Smooth muscle cell of the umbilical artery (primary cell): ENCODE results near the gene SHISA4. TPM values are rescaled to one million over a fixed set of nuclear protein-coding genes. Genes with fewer than 3 reads are reported as not detected.

ENCODE experiments used
- total RNA-seq: library from RNA; depleted of rRNA; stranded (reverse); fragments of >200 nt; gene quantifications from 2 replicates; pipeline ENCODE4 v1.2.3, GENCODE V29; 2014

Gene SHISA4
- 15.1 and 23.2 TPM in 2 replicates for total RNA-seq

DNA sequence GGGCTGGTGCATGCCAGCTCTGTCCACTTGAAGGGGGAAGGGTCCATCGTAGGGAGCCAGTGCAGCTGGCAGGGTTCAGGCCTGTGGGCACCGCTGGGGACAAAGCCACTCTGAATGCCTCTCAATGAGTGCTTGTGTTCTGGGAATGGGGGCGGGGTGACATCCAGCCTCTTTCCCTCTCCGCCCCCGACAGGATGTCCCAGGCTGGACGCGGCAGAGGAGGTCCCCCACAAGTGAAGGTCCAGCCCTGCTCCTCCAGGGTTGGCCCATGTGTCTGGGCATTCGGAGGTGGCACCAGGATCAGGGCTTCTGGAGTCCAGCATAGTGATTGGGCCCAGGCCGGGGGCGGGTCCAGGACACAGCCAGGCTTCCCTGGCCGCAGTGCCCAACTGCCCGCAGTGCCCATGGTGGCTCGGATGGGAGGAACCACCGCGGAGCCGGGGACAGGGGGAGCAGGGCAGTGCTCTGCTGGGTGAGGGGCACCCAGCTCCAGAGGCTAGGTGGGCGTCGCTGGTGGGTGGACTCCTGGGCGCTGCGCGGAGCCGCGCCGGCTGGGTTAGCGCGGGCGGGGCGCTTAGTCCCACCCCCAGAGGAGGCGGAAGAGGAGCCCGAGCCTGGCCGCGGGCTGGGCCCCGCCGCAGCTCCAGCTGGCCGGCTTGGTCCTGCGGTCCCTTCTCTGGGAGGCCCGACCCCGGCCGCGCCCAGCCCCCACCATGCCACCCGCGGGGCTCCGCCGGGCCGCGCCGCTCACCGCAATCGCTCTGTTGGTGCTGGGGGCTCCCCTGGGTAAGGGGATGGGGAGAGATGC, at the start of gene SHISA4:
TSS of gene SHISA4 (plus strand) at position 617 of the 808 bp plus-strand sequence. CDS start at position 714, 97 bp downstream.

Other genes with a start within 250 kb of the SHISA4 start
- 17.8 and 22.3 TPM in 2 replicates for gene IPO9, start 59.7 kb upstream of the SHISA4 start, total RNA-seq
- 10.1 and 27.0 TPM in 2 replicates for gene LMOD1, start 57.6 kb downstream of the SHISA4 start, total RNA-seq
- gene TIMM17A, start 66.6 kb downstream of the SHISA4 start, total RNA-seq: 82.5 and 85.8 TPM in 2 replicates
- 81.7 and 89.0 TPM in 2 replicates for gene RNPEP, start 93.8 kb downstream of the SHISA4 start, total RNA-seq
- gene ELF3, start 121.7 kb downstream of the SHISA4 start, total RNA-seq: 2.3 and 8.0 TPM in 2 replicates
- gene GPR37L1, start 234.0 kb downstream of the SHISA4 start, total RNA-seq: 0.05 and 0.30 TPM in 2 replicates